K562 (cell line): ENCODE measurements around the gene CERS5.

ENCODE experiments used
- EZH2 ChIP-seq: IDR thresholded peaks from 2 replicates; pipeline ENCODE4 v1.6.1; 2012; ENCODE audit warnings: low read depth, mild to moderate bottlenecking, inconsistent platforms, low read length, borderline replicate concordance
- MAX ChIP-seq: sonication (generic); formaldehyde crosslinking; IDR thresholded peaks from 2 replicates; pipeline ENCODE4 v1.9.0; 2022; ENCODE audit warnings: mild to moderate bottlenecking, missing genetic modification reagents
- NCOR1 ChIP-seq: fragments of 450-650 bp; IDR thresholded peaks from 2 replicates; pipeline ENCODE4 v1.6.1; 2016; ENCODE audit warnings: mild to moderate bottlenecking, moderate library complexity
- NFATC3 ChIP-seq: fragments of 450-650 bp; IDR thresholded peaks from 2 replicates; pipeline ENCODE4 v1.6.1; 2017; ENCODE audit warnings: mild to moderate bottlenecking
- NONO ChIP-seq, 2 experiments: fragments of 200-400 bp in 1 of 2; fragments of 450-650 bp in 1 of 2; formaldehyde crosslinking in 1 of 2; IDR thresholded peaks; 2 replicates each; pipeline ENCODE4 v1.6.1; 2017; ENCODE audit warnings: low read depth in 2 of 2, mild to moderate bottlenecking in 2 of 2, moderate library complexity in 2 of 2, low read length in 1 of 2
- NR3C1 ChIP-seq: sonication (generic); formaldehyde crosslinking; IDR thresholded peaks from 2 replicates; pipeline ENCODE4 v1.8.1; 2022; ENCODE audit warnings: missing genetic modification reagents
- POLR2AphosphoS5 ChIP-seq: IDR thresholded peaks from 2 replicates; pipeline ENCODE4 v1.6.1; 2011; ENCODE audit warnings: mild to moderate bottlenecking, low read depth, low read length, moderate library complexity; ENCODE audit not compliant: control insufficient read depth, insufficient read depth
- SMC3 ChIP-seq: conservative IDR thresholded peaks from 2 replicates; pipeline ENCODE4 v1.6.1; 2011; ENCODE audit warnings: low read depth, low read length, improper control_type of control experiment; ENCODE audit not compliant: insufficient read depth
- YY1 ChIP-seq, 3 experiments: IDR thresholded peaks; 2 replicates each; pipeline ENCODE4 v1.6.1; 2011; ENCODE audit warnings: low read length in 2 of 3, mild to moderate bottlenecking in 2 of 3, moderate library complexity in 2 of 3, borderline replicate concordance in 1 of 3, control low read depth in 1 of 3, low read depth in 1 of 3; ENCODE audit not compliant: insufficient read depth in 3 of 3, insufficient replicate concordance in 2 of 3, control insufficient read depth in 1 of 3, insufficient read length in 1 of 3; ENCODE audit errors: extremely low read depth in 1 of 3
- TF ChIP-seq, protein P1 (sequence below), 3 experiments: IDR thresholded peaks in 2 of 3; conservative IDR thresholded peaks in 1 of 3; 2 replicates each; pipeline ENCODE4 v1.5.1; 2011 to 2012; ENCODE audit warnings: low read length in 3 of 3, mild to moderate bottlenecking in 3 of 3, control low read depth in 2 of 3, improper control_type of control experiment in 1 of 3, inconsistent platforms in 1 of 3, low read depth in 1 of 3, mixed read lengths in 1 of 3, moderate library complexity in 1 of 3; ENCODE audit not compliant: insufficient read depth in 2 of 3

GRCh38 chr12:50166799-50167048, 445 bp downstream of the CERS5 start:
- TF ChIP-seq NONO (IDR thresholded peaks at IDR 0.05; ENCODE audit: low read depth in 2 of 2, low read length in 1 of 2), result no peak
- TF ChIP-seq NR3C1, result no peak
- TF ChIP-seq SMC3, result no peak
- TF ChIP-seq YY1 (IDR thresholded peaks at IDR 0.05; ENCODE audit: borderline replicate concordance in 1 of 3, control insufficient read depth in 1 of 3, extremely low read depth in 1 of 3, insufficient read depth in 3 of 3, insufficient read length in 1 of 3, insufficient replicate concordance in 2 of 3, low read depth in 1 of 3, low read length in 2 of 3), result no peak
- TF ChIP-seq MAX, result no peak
- no peak for TF ChIP-seq EZH2
- TF ChIP-seq NFATC3, result no peak
- TF ChIP-seq NCOR1, result no peak
- no peak for TF ChIP-seq POLR2AphosphoS5
- TF ChIP-seq, protein P1, sequence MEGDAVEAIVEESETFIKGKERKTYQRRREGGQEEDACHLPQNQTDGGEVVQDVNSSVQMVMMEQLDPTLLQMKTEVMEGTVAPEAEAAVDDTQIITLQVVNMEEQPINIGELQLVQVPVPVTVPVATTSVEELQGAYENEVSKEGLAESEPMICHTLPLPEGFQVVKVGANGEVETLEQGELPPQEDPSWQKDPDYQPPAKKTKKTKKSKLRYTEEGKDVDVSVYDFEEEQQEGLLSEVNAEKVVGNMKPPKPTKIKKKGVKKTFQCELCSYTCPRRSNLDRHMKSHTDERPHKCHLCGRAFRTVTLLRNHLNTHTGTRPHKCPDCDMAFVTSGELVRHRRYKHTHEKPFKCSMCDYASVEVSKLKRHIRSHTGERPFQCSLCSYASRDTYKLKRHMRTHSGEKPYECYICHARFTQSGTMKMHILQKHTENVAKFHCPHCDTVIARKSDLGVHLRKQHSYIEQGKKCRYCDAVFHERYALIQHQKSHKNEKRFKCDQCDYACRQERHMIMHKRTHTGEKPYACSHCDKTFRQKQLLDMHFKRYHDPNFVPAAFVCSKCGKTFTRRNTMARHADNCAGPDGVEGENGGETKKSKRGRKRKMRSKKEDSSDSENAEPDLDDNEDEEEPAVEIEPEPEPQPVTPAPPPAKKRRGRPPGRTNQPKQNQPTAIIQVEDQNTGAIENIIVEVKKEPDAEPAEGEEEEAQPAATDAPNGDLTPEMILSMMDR (IDR thresholded peaks at IDR 0.05 in 2 of 3, conservative IDR thresholded peaks at IDR 0.05 in 1 of 3; ENCODE audit: insufficient read depth in 2 of 3, low read depth in 1 of 3, low read length in 3 of 3), result no peak
